HUES48 (cell line): Measurements from ENCODE around the gene UBE2L6.
"Not testable (repeated sequence)": the region's sequence is repeated elsewhere in the genome, so short reads cannot be mapped to it uniquely, and the experiment has no call there.

Experiments
- H3K27ac ChIP-seq: one replicate; pipeline ENCODE4 v1.7.0; 2013; ENCODE audit warnings: low read depth, low read length, inconsistent platforms
- H3K27me3 ChIP-seq: 2 replicates; pipeline ENCODE4 v1.6.1; 2013; ENCODE audit warnings: mild to moderate bottlenecking, low read length; ENCODE audit not compliant: control insufficient read depth, insufficient read depth
- H3K36me3 ChIP-seq: 2 replicates; pipeline ENCODE4 v1.6.1; 2013; ENCODE audit warnings: low read length; ENCODE audit not compliant: control insufficient read depth, insufficient read depth
- H3K4me1 ChIP-seq: 2 replicates; pipeline ENCODE4 v1.6.1; 2013; ENCODE audit warnings: mild to moderate bottlenecking, low read length; ENCODE audit not compliant: control insufficient read depth, insufficient read depth
- H3K4me3 ChIP-seq: 2 replicates; pipeline ENCODE4 v1.5.1; 2013; ENCODE audit warnings: mild to moderate bottlenecking, low read depth, low read length
- H3K9ac ChIP-seq: 2 replicates; pipeline ENCODE4 v1.6.1; 2013; ENCODE audit warnings: mild to moderate bottlenecking, low read depth, low read length, moderate library complexity
- H3K9me3 ChIP-seq: 2 replicates; pipeline ENCODE4 v1.6.1; 2013; ENCODE audit warnings: low read length; ENCODE audit not compliant: control insufficient read depth, insufficient read depth

UBE2L6 gene

GRCh38 chr11:57546451-57546850, 21.0 kb downstream of the UBE2L6 start:
- H3K4me1 ChIP-seq, result peaks cover 11% of the 10 kb centered on the region
- no peak overlapping the region for H3K9ac ChIP-seq
- no peaks in the 10 kb centered on the region for H3K27me3 ChIP-seq
- no peaks in the 10 kb centered on the region for H3K9me3 ChIP-seq
- no peak overlapping the region for H3K27ac ChIP-seq
- peaks cover 20% of the 10 kb centered on the region for H3K36me3 ChIP-seq
- no peak overlapping the region for H3K4me3 ChIP-seq

DNA sequence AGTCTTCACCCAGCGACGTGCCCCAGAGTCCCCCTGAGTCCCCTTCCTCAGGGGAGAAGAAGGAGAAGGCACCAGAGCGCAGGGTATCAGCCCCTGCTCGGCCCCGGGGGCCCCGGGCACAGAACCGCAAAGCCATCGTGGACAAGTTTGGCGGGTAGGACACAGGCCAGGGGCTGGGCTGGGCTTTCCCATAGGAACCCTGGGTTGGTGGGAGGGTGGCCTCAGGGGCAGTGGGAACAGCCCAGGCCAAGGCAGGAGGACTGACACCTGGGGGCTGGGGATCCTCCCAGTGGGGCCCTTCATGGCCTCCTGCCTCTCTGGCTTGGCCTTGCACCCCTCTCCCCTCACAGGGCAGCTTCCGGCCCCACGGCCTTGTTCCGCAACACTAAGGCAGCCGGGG, 21.6 kb downstream of the UBE2L6 start:
- Histone ChIP-seq H3K27ac (no peak overlapping the region), H3K4me1 (peaks cover 11% of the 10 kb centered on the region), H3K4me3 (no peak overlapping the region), H3K27me3 (no peaks in the 10 kb centered on the region), H3K36me3 (peaks cover 17% of the 10 kb centered on the region), H3K9ac (no peak overlapping the region), H3K9me3 (no peaks in the 10 kb centered on the region)

DNA sequence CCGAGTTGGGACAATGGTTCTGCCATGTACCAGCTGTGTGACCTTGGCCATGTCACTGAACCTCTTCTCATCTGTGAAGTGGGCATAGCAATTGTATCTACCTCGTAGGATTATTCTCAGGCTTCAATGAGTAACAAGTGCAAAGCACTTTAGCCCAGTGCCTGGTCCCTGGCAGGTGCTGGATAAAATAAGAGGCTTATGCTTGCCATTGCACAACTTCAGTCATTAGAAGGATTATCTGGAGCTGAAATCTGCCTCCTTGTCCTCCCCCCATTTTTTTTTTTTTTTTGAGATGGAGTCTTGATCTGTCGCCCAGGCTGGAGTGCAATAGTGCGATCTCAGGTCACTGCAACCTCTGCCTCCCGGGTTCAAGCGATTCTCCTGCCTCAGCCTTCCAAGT, 22.9 kb downstream of the UBE2L6 start:
- Histone ChIP-seq H3K9me3 (no peaks in the 10 kb centered on the region), H3K9ac (no peak overlapping the region), H3K36me3 (peaks cover 4% of the 10 kb centered on the region), H3K4me3 (no peak overlapping the region), H3K27ac (no peak overlapping the region), H3K27me3 (no peaks in the 10 kb centered on the region), H3K4me1 (peaks cover 11% of the 10 kb centered on the region)

GRCh38 chr11:57543593-57543992, 23.9 kb downstream of the UBE2L6 start:
- peaks cover 11% of the 10 kb centered on the region for H3K4me1 ChIP-seq
- H3K27me3 ChIP-seq, result no peaks in the 10 kb centered on the region
- H3K9me3 ChIP-seq, result no peaks in the 10 kb centered on the region
- H3K4me3 ChIP-seq, result no peak overlapping the region
- no peaks in the 10 kb centered on the region for H3K36me3 ChIP-seq
- H3K27ac ChIP-seq, result no peak overlapping the region
- no peak overlapping the region for H3K9ac ChIP-seq

- H3K36me3 ChIP-seq, result no peaks in the 10 kb centered on the region
- no peak overlapping the region for H3K9ac ChIP-seq
Measured at GRCh38 chr11:57542582-57542981, 24.9 kb downstream of the UBE2L6 start.

DNA sequence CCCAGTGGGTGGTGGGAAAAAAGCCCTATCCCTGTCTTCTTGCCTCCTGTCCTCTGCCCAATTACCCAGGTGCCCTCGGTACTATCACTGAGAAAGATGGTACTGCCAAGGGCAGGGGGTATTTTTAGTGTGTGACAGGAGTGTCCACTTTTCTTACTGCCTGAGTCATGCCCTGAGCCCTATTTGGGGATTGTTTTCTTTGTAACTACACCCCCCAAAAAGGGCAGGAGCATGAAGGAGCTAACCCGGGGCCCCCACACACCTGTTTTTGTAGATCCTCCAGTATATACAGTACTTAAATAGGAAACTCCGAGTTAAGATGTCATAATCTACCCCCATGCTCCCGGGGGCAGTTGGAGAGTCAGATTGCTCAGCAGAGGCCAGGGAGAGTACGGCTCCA, 26.3 kb downstream of the UBE2L6 start:
- Histone ChIP-seq H3K4me1 (peaks cover 17% of the 10 kb centered on the region), H3K9ac (no peak overlapping the region), H3K27me3 (no peaks in the 10 kb centered on the region), H3K9me3 (no peaks in the 10 kb centered on the region), H3K4me3 (no peak overlapping the region), H3K27ac (no peak overlapping the region), H3K36me3 (no peaks in the 10 kb centered on the region)

More at GRCh38 chr11:57542582-57542981, 24.9 kb downstream of the UBE2L6 start:
- H3K9me3 ChIP-seq, result no peaks in the 10 kb centered on the region
- peaks cover 11% of the 10 kb centered on the region for H3K4me1 ChIP-seq
- no peak overlapping the region for H3K27ac ChIP-seq
- H3K4me3 ChIP-seq, result no peak overlapping the region
- H3K27me3 ChIP-seq, result no peaks in the 10 kb centered on the region

GRCh38 chr11:57539342-57539741, 28.1 kb downstream of the UBE2L6 start:
- Histone ChIP-seq H3K27me3 (no peaks in the 10 kb centered on the region), H3K27ac (no peak overlapping the region), H3K9ac (no peak overlapping the region), H3K4me3 (no peak overlapping the region), H3K9me3 (no peaks in the 10 kb centered on the region), H3K36me3 (no peaks in the 10 kb centered on the region), H3K4me1 (peaks cover 17% of the 10 kb centered on the region)

- H3K9ac ChIP-seq, result no peak within 1 kb of the TSS
Measured at GRCh38 chr11:57536947-57537619, 30.4 kb downstream of the UBE2L6 start, which contains the start of gene SMTNL1. SMTNL1 (plus strand) TSS chr11:57537595; CDS start chr11:57542643, 5,048 bp downstream.

GRCh38 chr11:57534449-57534848, 33.0 kb downstream of the UBE2L6 start:
- not testable (repeated sequence) for H3K27me3 ChIP-seq, H3K9ac ChIP-seq, H3K4me3 ChIP-seq, H3K9me3 ChIP-seq, H3K36me3 ChIP-seq, H3K27ac ChIP-seq
- peaks cover 15% of the 10 kb centered on the region for H3K4me1 ChIP-seq

More at GRCh38 chr11:57536947-57537619, 30.4 kb downstream of the UBE2L6 start, which contains the start of gene SMTNL1:
- Histone ChIP-seq H3K9me3 (no peaks in the 10 kb centered on the region), H3K4me1 (peaks cover 6% of the 10 kb centered on the region; the same call in 1 of the 2 replicates), H3K4me3 (no peak within 1 kb of the TSS), H3K36me3 (no peaks in the 10 kb centered on the region), H3K27ac (no peak within 1 kb of the TSS), H3K27me3 (no peaks in the 10 kb centered on the region)

DNA sequence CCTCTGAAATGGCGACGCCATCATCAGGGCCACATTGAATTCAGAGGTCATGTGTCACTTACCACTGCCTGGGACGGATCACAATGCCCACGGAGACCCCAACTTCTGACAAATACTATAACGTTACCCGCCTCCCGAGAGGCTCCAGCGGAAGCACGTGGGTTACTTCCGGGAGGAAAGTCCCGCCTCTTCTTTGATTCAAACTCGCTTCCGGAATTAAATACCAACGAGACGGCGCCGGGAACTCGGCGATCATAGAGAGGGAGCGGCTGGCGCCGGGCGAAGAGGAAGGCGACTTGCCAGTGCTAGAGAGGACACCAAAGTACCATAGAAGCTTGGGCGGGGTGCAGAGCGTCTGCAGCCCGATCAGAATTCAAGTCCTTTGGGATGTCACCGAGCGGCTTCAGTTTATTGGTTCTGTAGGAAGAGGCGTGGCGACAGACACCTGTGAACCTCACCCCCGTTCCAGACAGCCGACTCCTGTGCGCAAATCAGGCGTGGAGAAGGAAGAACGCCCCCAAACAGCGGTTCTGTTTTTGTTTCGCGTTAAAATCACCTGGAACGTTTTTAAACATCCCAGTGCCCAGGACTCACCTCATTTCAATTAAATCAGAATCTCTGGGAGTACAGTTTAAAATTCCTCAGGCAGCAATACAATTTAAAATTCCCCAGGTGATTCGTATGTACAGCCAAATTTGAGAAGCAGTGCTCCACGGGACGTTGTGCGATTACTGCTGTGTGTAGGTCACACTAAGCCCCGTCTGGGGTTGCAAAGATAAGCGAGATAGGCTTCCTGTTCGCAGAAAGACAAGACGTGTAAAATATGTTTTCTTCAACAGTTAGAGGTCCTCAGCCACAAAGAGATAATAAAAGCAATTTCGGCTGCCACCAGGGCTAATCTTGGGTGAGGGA, 36.6 kb downstream of the UBE2L6 start, which contains the start of gene TIMM10:
Gene TIMM10 (minus strand): TSS at position 159 of the 912 bp plus-strand sequence. CDS start 565 bp downstream, outside the sequence.
- Histone ChIP-seq H3K9ac (peak within 1 kb of the TSS; percentile 85), H3K4me3 (peak within 1 kb of the TSS; percentile 96), H3K27ac (peak within 1 kb of the TSS; percentile 74), H3K9me3 (no peaks in the 10 kb centered on the region), H3K4me1 (peaks cover 18% of the 10 kb centered on the region), H3K36me3 (peaks cover 18% of the 10 kb centered on the region), H3K27me3 (no peaks in the 10 kb centered on the region)

DNA sequence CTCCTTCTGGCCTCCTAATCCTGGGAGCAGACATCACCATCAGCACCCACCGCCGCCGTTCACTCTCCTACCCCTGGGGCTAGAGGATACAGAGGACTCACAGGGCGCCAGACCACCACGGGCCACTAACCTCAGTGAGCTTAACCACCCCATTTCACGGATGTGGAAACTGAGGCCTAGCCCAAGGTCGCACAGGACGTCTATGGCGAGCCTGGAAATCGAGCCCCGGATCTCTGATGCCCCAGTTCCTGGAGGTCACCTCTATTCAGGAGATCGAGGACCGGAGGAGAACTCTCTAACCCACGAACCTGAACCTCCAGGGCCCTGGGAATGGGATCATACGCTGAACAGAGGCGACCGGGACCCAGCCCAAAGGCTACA, 37.3 kb downstream of the UBE2L6 start:
- Histone ChIP-seq H3K4me1 (peaks cover 18% of the 10 kb centered on the region), H3K9ac (peak overlapping the region; percentile 85), H3K36me3 (peaks cover 18% of the 10 kb centered on the region), H3K27me3 (no peaks in the 10 kb centered on the region), H3K4me3 (peak overlapping the region; percentile 96), H3K27ac (peak overlapping the region; percentile 71), H3K9me3 (no peaks in the 10 kb centered on the region)
